Hepatocyte (in vitro differentiated cells): Measurements from ENCODE around the gene SLC16A1.

Experiments used
- EZH2 ChIP-seq: fragments of 200-600 bp; sonication (generic); IDR thresholded peaks from 2 replicates; pipeline ENCODE4 v1.6.1; 2016; ENCODE audit warnings: antibody characterized with exemption, mild to moderate bottlenecking, borderline replicate concordance
- EZH2phosphoT487 ChIP-seq: fragments of 200-600 bp; sonication (generic); IDR thresholded peaks from one replicate; pipeline ENCODE4 v1.6.1; 2018; ENCODE audit warnings: antibody characterized with exemption, mild to moderate bottlenecking, low read depth, moderate library complexity; ENCODE audit not compliant: unreplicated experiment, severe bottlenecking

- TF ChIP-seq EZH2phosphoT487 (no peak), EZH2 (no peak)
Measured at GRCh38 chr1:112988367-112988766, 32.4 kb upstream of the SLC16A1 start.
